ENCODE results near the gene COL9A3.

- no peak for TF ChIP-seq CTCF (conservative IDR thresholded peaks at IDR 0.05; ENCODE audit: low read length)
- no peak for TF ChIP-seq EZH2phosphoT487 (IDR thresholded peaks at IDR 0.05; ENCODE audit: borderline replicate concordance)
Measured at GRCh38 chr20:62772990-62773844, 43.6 kb upstream of the COL9A3 start.

Data from Loucy (cell line).